Measurements from ENCODE around the gene DCAF17.
"Not testable (repeated sequence)": the region's sequence is repeated elsewhere in the genome, so short reads cannot be mapped to it uniquely, and the experiment has no call there.

DNA sequence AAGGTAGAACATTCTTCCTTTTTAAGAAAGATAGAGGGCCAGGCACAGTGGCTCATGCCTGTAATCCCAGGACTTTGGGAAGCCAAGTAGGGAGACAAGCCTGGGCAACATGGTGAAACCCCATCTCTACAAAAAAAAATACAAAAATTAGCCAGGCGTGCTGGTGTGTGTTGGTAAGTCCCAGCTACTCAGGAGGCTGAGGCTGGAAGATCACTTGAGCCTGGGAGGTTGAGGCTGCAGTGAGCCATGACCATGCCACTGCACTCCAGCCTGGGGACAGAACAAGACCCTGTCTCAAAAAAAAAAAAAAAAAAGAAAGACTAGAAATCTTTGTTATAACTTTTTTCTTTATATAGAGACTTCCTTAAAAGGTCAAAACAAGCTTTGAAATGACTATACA, 96.8 kb downstream of the DCAF17 start:
- TF ChIP-seq POLR2A (IDR thresholded peaks at IDR 0.05; ENCODE audit: low read depth, low read length); SPI1 (IDR thresholded peaks at IDR 0.05; ENCODE audit: low read depth, low read length); TAF1 (IDR thresholded peaks at IDR 0.05; ENCODE audit: low read depth, low read length); PAX5 (IDR thresholded peaks at IDR 0.05; ENCODE audit: insufficient read depth, low read length, severe bottlenecking); POLR2AphosphoS5 (IDR thresholded peaks at IDR 0.05; ENCODE audit: low read depth, low read length); POU2F2 (IDR thresholded peaks at IDR 0.05; ENCODE audit: low read depth, low read length): not testable (repeated sequence)
